ENCODE data around the gene GBA2. TPM values are rescaled to one million over a fixed set of nuclear protein-coding genes. Genes with fewer than 3 reads are reported as not detected.

GBA2 gene
- total and polyA plus RNA-seq, 7 donors: 36.1 to 107 (median 47.4) TPM

DNA sequence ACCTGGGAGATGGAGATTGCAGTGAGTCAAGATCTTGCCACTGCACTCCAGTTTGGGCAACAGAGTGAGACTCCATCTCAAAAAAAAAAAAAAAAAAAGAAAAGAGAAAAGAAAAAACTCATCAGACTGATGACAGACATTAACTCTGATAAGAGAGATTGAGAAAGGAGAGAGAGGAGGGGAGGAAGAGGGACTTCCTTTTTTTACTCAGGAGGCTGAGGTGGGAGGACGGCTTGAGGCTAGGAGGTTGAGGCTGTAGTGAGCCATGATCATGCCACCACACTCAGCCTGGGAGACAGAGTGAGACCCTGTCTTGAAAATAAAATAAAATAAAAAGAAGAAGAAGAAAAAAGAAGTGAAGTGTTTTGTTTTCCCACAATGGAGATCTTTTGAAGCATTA, 14.8 kb upstream of the GBA2 start:
- Histone ChIP-seq H3K27me3 (ENCODE audit: insufficient read depth in 3 of 3, low read length in 2 of 3) (no peaks in the 10 kb centered on the region), H3K27ac (no peak overlapping the region), H3K9me3 (no peaks in the 10 kb centered on the region), H3K36me3 (ENCODE audit: insufficient read depth in 1 of 2, low read depth in 1 of 2) (no peaks in the 10 kb centered on the region), H3K4me3 (no peak overlapping the region), H3K4me1 (peaks cover 3% of the 10 kb centered on the region)
- DNase-seq: no peak
- TF ChIP-seq, protein P1, sequence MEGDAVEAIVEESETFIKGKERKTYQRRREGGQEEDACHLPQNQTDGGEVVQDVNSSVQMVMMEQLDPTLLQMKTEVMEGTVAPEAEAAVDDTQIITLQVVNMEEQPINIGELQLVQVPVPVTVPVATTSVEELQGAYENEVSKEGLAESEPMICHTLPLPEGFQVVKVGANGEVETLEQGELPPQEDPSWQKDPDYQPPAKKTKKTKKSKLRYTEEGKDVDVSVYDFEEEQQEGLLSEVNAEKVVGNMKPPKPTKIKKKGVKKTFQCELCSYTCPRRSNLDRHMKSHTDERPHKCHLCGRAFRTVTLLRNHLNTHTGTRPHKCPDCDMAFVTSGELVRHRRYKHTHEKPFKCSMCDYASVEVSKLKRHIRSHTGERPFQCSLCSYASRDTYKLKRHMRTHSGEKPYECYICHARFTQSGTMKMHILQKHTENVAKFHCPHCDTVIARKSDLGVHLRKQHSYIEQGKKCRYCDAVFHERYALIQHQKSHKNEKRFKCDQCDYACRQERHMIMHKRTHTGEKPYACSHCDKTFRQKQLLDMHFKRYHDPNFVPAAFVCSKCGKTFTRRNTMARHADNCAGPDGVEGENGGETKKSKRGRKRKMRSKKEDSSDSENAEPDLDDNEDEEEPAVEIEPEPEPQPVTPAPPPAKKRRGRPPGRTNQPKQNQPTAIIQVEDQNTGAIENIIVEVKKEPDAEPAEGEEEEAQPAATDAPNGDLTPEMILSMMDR (IDR thresholded peaks at IDR 0.05): no peak
- no peak for ATAC-seq
- 95 to 100% (median 100%) methylated on average over 1 of the region's 1 CpG for WGBS, 3 donors
- intact Hi-C loops (cut with DNase I): no loop called here

DNA sequence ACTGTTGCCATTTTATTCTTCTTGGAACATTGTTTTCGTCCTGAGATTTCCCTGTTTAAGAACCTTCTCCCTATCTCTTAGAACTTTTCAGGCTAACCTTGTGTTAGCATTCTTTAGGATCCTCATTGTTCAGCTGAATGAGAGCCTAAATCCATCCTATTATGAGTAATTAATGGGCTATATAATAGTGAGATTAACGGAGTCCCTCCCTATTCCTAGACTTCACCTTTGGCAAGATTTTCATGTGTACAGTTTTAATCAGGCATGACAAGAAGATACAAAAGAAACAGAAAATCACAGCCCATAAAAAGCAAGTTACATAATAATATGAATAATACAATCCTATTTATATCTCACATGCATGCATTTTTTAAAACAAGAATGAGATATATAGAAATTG, 14.2 kb upstream of the GBA2 start:
- Histone ChIP-seq H3K9me3 (no peaks in the 10 kb centered on the region), H3K27ac (no peak overlapping the region), H3K36me3 (ENCODE audit: insufficient read depth in 1 of 2, low read depth in 1 of 2) (no peaks in the 10 kb centered on the region), H3K4me1 (peaks cover 6% of the 10 kb centered on the region), H3K27me3 (ENCODE audit: insufficient read depth in 3 of 3, low read length in 2 of 3) (no peaks in the 10 kb centered on the region), H3K4me3 (no peak overlapping the region)
- 89 to 94% (median 93%) methylated on average over 2 of the region's 2 CpGs for WGBS, 3 donors
- intact Hi-C loops (cut with DNase I): no loop called here
- ATAC-seq (no peak), DNase-seq (no peak)
- TF ChIP-seq, protein P1 (IDR thresholded peaks at IDR 0.05): no peak

GRCh38 chr9:35760651-35761050, 11.6 kb upstream of the GBA2 start:
- 77 to 81% (median 81%) methylated on average over 2 of the region's 2 CpGs for WGBS, 3 donors
- ATAC-seq: no peak

GRCh38 chr9:35759795-35760194, 10.8 kb upstream of the GBA2 start:
- DNase-seq (no peak), ATAC-seq (no peak)
- H3K4me1 ChIP-seq: peaks cover 19% of the 10 kb centered on the region
- intact Hi-C loops (cut with DNase I): no loop called here
- WGBS, 3 donors: 96 to 99% (median 98%) methylated on average over 4 of the region's 4 CpGs
- H3K36me3 ChIP-seq (ENCODE audit: insufficient read depth in 1 of 2, low read depth in 1 of 2): peaks cover 0 to 14% of the 10 kb centered on the region in 2 donors
- TF ChIP-seq, protein P1 (IDR thresholded peaks at IDR 0.05): no peak
- H3K4me3 ChIP-seq: no peak overlapping the region
- H3K9me3 ChIP-seq: no peaks in the 10 kb centered on the region
- no peak overlapping the region for H3K27ac ChIP-seq
- no peaks in the 10 kb centered on the region for H3K27me3 ChIP-seq (ENCODE audit: insufficient read depth in 3 of 3, low read length in 2 of 3)

More at GRCh38 chr9:35760651-35761050, 11.6 kb upstream of the GBA2 start:
- intact Hi-C loops (cut with DNase I): no loop called here
- Histone ChIP-seq H3K36me3 (ENCODE audit: insufficient read depth in 1 of 2, low read depth in 1 of 2) (peaks cover 0 to 5% of the 10 kb centered on the region in 2 donors), H3K27me3 (ENCODE audit: insufficient read depth in 3 of 3, low read length in 2 of 3) (no peaks in the 10 kb centered on the region), H3K4me1 (peaks cover 19% of the 10 kb centered on the region), H3K9me3 (no peaks in the 10 kb centered on the region), H3K27ac (no peak overlapping the region), H3K4me3 (no peak overlapping the region)
- no peak for DNase-seq
- TF ChIP-seq, protein P1 (IDR thresholded peaks at IDR 0.05): no peak

DNA sequence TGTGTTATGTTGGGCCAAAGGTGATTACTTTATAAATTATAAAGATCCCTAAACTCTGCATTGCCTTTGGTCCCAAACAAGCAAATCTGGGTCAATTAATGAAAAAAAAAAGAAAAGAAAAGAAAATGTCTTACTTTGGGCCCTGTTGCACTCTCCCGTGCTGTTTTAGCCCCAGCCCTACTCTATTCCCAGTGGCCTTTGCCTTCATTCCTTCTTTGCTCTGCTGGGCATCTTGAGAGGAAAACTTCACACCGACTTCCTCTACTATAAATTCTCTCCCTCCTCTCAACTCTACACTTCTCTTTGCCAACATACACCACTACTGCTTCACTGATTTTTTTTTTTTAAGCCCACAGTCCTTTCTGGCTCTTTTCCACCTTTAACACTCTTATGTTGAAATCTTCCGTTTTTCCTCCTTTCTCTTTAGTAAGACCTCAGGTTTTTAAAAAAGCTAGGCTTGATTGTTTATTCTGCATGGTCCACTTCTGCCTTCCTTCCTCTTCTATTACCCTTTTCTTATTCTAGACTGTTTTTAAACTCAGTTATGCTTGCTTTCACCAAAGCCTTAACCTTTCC, 9.5 kb upstream of the GBA2 start:
- H3K27me3 ChIP-seq (ENCODE audit: insufficient read depth in 3 of 3, low read length in 2 of 3): no peaks in the 10 kb centered on the region
- 55 to 61% (median 57%) methylated on average over 3 of the region's 3 CpGs for WGBS, 3 donors
- no peaks in the 10 kb centered on the region for H3K9me3 ChIP-seq
- no peak for DNase-seq
- H3K27ac ChIP-seq: peak overlapping the region; percentile 94
- peaks cover 19% of the 10 kb centered on the region for H3K4me1 ChIP-seq
- intact Hi-C loops (cut with DNase I): no loop called here
- TF ChIP-seq, protein P1 (IDR thresholded peaks at IDR 0.05): no peak
- peaks cover 4 to 26% of the 10 kb centered on the region in 2 donors for H3K36me3 ChIP-seq (ENCODE audit: insufficient read depth in 1 of 2, low read depth in 1 of 2)
- H3K4me3 ChIP-seq: no peak overlapping the region
- no peak for ATAC-seq
